Hypothalamus (tissue), 51 donors: ENCODE measurements around the gene SOX10.

ENCODE experiments used
- DNase-seq, 51 donors: peaks; one replicate each; lab custom pipeline; 2025; lab: John Stamatoyannopoulos, UW

Gene SOX10

DNA sequence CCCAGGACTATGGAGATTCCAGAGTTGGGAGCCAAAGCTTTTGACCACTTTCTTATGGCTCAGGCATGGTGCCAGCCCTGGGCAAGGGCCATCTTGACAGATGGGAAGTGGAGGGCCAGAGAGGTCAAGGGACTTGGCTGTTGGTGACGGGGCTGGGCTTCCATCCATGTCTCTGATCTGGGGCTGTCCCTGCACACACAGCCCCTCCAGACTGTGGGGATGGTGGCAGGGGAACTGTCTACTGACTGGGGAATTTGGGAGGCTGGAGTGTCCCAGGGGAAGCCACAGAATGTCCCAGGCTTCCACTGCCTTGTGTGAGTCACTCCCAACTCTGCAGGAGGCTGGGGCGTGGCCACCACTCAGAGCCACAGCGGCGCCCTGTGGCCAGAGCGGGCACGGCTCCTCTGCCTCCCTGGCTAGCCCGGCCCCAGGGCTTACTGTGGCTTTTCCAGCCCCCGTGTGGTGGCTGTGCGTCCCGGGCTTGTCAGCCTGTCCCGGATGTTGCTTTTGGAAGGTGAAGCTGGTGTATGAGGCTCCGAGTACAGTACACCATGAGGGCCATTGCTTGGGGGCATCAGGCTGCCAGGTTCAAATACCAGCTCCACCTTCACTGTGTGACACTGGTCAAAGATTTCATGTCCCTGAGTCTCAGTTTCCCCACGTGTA lies 50.5 kb downstream of the SOX10 start:
- DNase-seq, result peak; percentile 7 to 86 (median 65)

DNA sequence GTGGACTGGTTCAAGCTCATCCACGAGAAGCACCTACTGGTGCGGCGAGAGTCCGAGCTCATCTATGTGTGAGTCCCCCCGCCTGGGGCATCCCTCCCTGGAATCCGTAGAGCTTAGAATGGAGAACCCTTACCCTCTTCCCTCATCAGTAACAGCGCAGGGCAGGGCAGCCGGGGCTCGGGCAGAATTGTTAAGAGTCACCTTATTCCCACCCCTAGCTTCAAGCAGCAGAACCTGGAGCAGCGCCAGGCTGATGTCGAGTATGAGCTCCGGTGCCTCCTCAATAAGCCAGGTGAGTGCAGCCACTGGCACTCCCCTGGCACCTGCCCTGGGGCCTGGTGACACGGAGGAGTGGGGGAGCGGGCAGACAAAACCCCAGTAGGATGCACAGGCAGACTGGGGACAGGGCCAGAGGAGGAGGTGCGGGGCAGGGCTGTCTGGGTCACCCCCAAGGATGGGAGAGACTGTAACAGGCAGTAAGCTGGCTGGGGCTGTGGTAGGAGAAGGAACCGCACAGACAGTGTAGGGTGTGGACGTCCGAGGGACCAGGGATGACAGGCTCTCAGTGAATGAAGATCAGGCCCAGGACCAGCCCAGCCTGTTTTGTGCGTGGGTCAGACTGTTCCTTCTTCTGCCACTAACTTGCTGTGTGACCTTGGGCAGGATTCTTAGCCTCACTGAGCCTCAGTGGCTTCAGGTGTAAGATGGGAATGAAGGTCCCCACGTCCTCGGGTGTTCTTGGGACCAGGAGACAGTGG lies 51.4 kb downstream of the SOX10 start:
- no peak for DNase-seq

DNA sequence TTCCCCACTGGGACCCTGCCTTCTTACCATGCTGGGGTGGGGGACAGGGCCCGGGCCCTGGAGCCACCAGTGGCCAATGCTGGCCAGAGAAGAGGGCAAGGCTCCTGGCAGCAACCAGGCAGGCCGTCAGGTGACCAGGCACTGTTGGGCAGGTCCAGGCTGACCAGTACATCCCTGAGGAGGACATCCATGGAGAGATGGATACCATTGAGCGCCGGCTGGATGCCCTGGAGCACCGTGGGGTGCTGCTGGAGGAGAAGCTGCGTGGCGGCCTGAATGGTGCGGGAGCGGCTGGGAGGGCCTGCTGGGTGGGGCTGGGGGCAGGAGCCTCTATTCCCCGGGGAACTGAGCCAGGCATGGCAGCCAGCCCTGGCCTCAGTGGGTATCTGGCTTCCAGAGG lies 52.0 kb downstream of the SOX10 start:
- no peak for DNase-seq

DNA sequence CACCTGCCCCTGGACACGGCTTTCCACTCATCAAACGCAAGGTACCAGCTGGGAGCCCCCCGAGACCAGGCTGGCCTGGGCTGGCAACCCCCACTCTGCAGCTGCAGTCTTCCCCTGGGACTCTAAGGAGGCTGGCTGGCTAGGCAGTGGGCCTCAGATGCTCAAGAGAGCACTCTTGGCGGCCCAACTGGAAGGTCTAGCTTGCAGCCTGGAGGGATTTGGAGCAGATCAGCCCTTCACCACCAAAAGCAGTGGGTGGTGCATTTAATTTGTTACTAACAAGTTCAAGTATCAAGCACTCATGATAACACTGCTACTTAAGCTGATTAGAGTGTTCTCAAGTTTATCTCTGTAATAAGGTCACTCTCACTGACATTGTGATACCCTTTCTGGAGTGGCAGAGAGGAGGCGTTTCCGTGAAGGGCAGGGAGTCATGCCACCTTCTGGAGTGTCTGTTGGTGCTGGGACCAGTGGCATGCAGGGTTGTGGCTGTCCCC lies 52.4 kb downstream of the SOX10 start:
- no peak for DNase-seq

DNA sequence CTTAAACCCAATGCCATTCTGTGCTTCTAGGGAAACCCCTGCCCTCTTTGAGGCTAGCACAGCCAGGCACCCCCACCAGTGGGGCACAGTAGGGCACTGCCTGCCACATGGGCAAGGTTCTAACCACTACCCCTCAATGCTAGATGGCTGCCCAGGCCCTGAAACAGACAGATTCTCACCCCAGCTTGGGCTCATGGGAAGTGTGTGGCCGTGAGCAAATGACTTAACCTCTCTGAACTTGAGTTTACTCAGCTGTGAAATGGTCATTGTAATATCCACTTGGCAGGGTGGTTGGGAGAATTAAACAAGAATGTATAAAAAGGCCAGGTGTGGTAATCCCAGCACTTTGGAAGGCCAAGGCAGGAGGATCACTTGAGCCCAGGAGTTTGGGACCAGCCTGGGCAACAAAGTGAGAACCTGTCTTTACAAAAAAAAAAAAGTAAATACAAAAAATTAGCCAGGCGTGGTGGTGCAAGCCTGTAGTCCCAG lies 53.4 kb downstream of the SOX10 start:
- DNase-seq, result no peak

DNA sequence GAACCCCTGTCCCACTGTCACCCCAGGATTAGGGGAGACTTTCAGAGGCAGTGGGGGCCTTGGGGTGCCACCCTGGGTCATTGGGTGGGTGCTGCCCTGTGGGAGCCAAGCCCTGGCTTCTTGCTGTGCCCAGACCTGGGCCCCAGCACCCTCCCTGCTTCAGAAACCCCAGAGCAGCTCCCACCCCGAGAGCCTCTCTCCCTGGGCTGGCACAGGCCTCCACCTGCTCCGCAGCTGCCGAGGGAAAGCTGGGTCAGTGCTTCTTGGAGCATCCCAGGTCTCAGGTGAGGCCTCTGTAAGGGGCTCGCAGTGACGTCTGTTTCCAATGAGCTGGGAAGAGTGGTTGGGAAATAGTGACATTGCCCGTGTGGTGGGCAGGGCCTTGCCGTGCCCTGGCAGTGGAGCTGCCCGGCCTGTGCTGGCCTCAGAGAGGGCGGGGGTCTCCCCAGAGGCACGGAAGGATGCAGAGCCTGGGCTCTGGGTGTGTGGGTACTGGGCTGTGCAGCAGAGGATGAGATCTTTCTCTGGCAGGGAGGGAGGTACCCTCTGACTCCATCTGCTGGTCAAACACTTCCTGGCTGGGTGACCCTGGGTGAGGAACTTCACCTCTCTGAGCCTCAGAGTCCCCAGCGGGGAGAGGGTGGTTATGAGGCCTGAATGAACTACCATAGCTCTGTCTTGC lies 53.9 kb downstream of the SOX10 start:
- DNase-seq, result peak in 12 of 51 donors; percentile 5 to 37 (median 14)

DNA sequence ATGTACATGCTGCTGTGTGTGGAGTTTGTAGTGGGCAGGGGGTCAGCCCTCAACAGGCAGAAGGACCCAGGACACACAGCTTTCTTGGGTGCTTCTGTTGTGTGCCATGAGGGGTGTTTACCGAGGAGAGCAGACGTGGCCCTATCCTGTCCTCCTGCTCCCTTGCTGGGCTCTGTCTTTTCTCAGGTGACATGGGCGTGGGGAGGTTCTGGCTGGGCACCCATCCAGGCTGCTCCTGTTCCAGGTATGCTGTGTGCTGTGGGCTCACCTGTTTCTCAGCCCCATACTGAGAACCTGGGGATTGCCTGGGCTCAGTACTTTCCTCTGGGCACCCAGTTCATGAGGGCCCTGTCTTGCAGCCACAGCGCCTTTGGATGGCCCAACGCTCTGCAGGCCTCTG lies 55.0 kb downstream of the SOX10 start:
- no peak for DNase-seq

DNA sequence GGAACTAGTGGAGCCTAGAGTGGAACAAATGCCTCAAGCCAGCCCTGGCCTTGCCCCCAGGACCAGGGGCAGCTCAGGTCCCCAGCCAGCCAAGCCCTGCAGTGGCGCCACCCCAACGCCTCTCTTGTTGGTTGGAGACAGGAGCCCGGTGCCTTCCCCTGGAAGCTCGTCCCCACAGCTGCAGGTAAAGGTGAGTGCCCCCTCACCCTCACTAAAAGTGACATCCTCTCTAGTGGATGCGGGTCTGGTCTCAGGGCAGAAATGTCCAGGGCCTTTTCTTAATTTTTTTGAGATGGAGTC lies 56.8 kb downstream of the SOX10 start:
- DNase-seq, result no peak

DNA sequence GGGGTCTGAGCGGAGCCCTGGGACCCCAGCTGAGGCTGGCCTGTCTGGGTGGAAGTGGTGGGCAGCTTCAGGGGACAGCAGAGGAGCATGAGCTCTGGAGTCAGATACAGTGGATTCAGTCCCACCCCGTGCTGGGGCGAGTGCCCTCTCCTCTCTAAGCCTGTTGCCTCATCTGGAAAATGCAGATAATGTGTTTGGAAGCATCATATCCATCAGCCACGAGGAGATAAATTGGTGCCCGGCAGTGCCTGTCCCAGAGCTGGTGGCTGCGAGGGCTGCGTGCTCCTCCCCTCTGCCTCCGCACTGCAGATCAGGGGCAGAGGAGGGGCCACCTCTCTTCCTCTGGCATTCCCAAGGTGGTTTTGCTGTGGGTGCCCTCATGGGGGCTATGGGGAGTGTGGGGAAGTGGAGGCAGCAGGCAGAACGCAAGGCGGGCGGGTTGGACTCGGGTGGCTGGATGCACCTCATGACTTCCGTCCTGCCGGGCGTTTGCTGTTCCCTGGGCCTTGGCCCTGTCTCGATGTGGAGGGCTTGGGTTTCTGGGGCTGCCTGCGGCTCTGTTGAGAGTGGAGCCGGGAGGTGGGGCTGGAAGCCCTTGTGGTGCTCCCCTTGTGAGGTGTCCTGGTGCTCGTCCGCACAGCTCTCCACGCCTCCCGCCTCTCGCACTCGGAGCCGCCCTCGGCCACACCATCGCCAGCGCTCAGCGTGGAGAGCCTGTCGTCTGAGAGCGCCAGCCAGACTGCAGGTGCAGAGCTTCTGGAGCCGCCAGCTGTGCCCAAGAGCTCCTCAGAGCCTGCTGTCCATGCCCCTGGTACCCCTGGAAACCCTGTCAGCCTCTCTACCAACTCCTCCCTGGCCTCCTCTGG lies 57.4 kb downstream of the SOX10 start:
- no peak for DNase-seq

DNA sequence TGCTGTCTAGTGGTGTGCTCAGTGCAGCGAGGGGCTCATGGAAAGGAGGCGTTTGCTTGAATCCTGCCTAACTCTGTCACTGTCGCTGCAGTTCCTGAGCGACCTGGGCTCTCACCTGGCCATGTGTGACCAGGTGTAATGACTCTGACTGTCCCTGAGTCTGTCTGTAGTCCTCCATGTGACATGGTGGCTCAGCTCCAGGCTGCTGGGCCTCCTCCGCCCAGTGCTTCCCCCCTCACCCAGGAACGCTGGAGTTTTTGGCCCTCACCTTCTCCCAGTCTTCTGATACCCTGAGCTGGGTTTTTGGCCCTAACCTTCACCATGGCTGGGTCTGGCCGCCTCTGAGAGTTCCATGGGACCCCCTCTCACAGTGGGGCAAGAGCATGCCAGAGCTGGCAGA lies 58.0 kb downstream of the SOX10 start:
- DNase-seq, result no peak

DNA sequence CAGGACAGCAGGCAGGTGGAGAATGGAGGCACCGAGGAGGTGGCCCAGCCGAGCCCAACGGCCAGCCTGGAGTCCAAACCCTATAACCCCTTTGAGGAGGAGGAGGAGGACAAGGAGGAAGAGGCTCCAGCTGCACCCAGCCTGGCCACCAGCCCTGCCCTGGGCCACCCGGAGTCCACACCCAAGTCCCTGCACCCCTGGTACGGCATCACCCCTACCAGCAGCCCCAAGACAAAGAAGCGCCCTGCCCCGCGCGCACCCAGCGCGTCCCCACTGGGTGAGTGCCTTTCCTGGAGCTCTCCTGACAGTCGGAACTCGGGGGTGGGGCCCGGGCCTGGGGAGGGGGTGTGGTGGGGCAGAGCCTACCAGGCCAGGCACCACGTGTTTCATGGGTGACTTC lies 58.6 kb downstream of the SOX10 start:
- DNase-seq, result no peak

DNA sequence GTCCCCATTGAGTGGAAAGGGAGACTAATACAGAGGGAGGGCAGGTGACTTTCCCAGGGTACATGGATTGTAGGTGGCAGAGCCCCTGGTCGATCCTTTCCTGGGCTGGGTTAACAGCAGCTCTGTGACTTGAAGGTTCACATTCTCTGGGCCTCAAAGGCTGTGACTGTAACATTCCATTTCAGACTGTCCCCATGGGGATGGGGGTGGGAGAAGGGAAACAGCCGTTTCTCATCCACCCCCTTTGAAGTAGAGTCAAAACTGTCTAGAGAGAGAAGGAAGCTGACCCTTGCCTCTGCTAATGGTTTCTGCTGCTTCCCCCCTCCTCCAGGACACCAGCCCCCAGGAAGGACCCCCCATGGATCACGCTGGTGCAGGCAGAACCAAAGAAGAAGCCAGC lies 59.0 kb downstream of the SOX10 start:
- DNase-seq, result no peak

DNA sequence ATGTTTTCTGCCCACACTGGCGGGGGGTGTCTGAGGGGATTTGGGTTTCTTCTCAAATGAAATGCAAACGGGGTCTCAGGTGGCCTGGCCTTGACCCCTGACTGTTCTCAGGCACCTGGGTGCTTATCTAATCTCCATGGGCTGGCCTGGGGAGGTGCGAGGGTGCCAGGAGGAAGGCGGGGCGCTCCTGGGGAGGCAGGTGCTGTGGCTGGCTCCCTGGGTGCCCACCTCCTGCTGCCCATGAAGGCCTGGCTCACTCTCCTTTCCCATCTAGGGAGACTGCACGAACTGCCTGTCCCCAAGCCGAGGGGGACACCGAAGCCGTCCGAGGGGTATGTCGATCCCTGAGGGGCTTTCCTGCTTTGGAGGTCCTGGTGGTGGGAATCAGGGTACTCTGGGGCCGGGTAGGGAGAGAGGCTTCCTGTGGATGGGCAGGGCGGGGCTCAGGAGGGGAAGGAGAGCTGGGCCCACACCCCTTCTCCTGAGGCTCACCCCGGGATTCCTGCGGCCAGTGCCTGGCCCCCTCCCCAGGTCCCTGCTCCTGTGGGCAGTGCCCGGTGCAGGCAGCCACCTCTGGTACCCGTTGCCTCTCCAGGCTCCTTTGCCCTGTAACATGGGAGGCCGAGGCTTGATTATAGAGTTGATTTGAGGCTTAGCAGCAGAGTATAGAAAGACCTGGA lies 59.8 kb downstream of the SOX10 start:
- DNase-seq, result no peak

DNA sequence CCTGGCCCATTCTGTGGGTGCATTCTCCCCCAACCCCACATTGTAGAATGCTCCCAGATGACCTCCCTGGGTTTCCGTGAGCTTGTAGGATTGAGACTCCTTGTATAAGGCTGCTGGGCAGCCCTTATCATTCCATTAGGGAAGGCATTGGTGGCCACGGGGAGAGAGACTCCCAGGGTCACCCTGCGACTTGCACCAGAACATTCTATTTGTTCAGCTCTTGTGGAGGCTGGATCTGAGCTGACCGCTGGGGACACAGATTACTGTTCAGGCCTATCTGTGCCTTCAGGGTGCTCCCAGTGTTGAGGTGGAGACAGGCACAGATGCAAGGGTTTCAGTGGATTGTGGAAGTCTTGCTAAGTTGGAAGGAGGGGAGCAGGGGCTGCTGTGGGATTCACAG lies 60.4 kb downstream of the SOX10 start:
- no peak for DNase-seq
